Psoas muscle (tissue), 8 donors: ENCODE results near the gene PTPN2. TPM values are rescaled to one million over a fixed set of nuclear protein-coding genes. Genes with fewer than 3 reads are reported as not detected.

Source experiments
- ATAC-seq, 4 donors: fragments of 200-7000 bp; cut with Tn5 transposase; one replicate each; pipeline ENCODE4 v1.9.1; 2020; ENCODE audit warnings: moderate library complexity in 3 of 4, mild to moderate bottlenecking in 2 of 4
- DNase-seq, 2 donors: peaks; one replicate each; pipeline ENCODE4 v3.0.0-alpha.2; 2020
- H3K27ac ChIP-seq: fragments of 200-600 bp; one replicate; pipeline ENCODE4 v1.8.0; 2022
- H3K27me3 ChIP-seq, 3 donors: fragments of 200-600 bp in 1 of 3; one replicate each; pipeline versions ENCODE4 v1.6.1 to v1.8.0; 2013 to 2022; ENCODE audit warnings: low read length in 2 of 3, mild to moderate bottlenecking in 2 of 3, moderate library complexity in 1 of 3; ENCODE audit not compliant: insufficient read depth in 3 of 3
- H3K36me3 ChIP-seq, 2 donors: fragments of 200-600 bp in 1 of 2; one replicate each; pipeline versions ENCODE4 v1.6.1 to v1.8.0; 2013 to 2022; ENCODE audit warnings: low read depth in 1 of 2, mild to moderate bottlenecking in 1 of 2, moderate library complexity in 1 of 2; ENCODE audit not compliant: insufficient read depth in 1 of 2
- H3K4me1 ChIP-seq: fragments of 200-600 bp; one replicate; pipeline ENCODE4 v1.8.0; 2022
- H3K4me3 ChIP-seq: fragments of 200-600 bp; one replicate; pipeline ENCODE4 v1.8.0; 2022; ENCODE audit warnings: mild to moderate bottlenecking
- H3K9me3 ChIP-seq: fragments of 200-600 bp; one replicate; pipeline ENCODE4 v1.8.0; 2022
- CTCF ChIP-seq: fragments of 200-600 bp; IDR thresholded peaks from one replicate; pipeline ENCODE4 v1.8.0; 2022; ENCODE audit warnings: antibody characterized with exemption
- WGBS, 3 donors: extraction: QIAGEN DNeasy Blood & Tissue Kit; methylation state at CpG; one replicate each; pipeline versions ENCODE4 v1.1.6 to v1.1.7; 2013; 5-methylcytosine and 5-hydroxymethylcytosine counted together
- intact Hi-C, 2 donors: fragments of 100-400 bp; cut with DNase I; formaldehyde crosslinking; loops; one replicate each; pipeline versions ENCODE4 v1.11.0 to v1.14.2; 2022
- polyA plus RNA-seq, 3 donors: library from polyadenylated mRNA; stranded (reverse); fragments of 200-250 nt; gene quantifications; one replicate each; pipeline ENCODE4 v1.2.3, GENCODE V29; 2013
- total RNA-seq, 4 donors: library from RNA; stranded (reverse); fragmentation: NEBNext Ultra II Directional in 2 of 4; extraction: Animal tissue kit (Norgen Biotek cat#: 25700) in 2 of 4; gene quantifications; one replicate each; pipeline versions ENCODE4 v1.2.1 to v1.2.4, GENCODE V29; 2021 to 2023
- donor health status: healthy with polysubstance abuse.
- donor health status: DM: no; HTN: no; CAD: no; lungs with moderate emphysema.
- donor health status: Bipolar disorder and iron deficiency.
- donor health status: healthy.
- donor health status: DM: yes; HTN: yes; CAD: no.
- donor health status: DM: no; HTN: no; CAD: no.
- donor health status: DM: no; HTN: no; CAD: no.
- donor health status: DM: yes; HTN: yes; CAD: no.

Gene PTPN2
- total and polyA plus RNA-seq, 7 donors: 8.4 to 27.0 (median 14.0) TPM

GRCh38 chr18:12754511-12754910 is 129.5 kb downstream of the PTPN2 start:
- no peaks in the 10 kb centered on the region for H3K27me3 ChIP-seq
- H3K4me1 ChIP-seq: no peaks in the 10 kb centered on the region
- no peak for DNase-seq
- WGBS, 3 donors: 90 to 91% (median 90%) methylated on average over 6 of the region's 6 CpGs
- no peak overlapping the region for H3K4me3 ChIP-seq
- no peaks in the 10 kb centered on the region for H3K9me3 ChIP-seq
- H3K27ac ChIP-seq: no peak overlapping the region
- ATAC-seq: no peak
- no peak for TF ChIP-seq CTCF
- H3K36me3 ChIP-seq: no peaks in the 10 kb centered on the region
- intact Hi-C loops: no loop called here

GRCh38 chr18:12751891-12752290 is 132.1 kb downstream of the PTPN2 start:
- DNase-seq: no peak
- no peak for TF ChIP-seq CTCF
- WGBS, 3 donors: 62 to 67% (median 63%) methylated on average over 4 of the region's 4 CpGs
- Histone ChIP-seq H3K36me3 (no peaks in the 10 kb centered on the region), H3K27me3 (no peaks in the 10 kb centered on the region), H3K4me3 (no peak overlapping the region), H3K27ac (no peak overlapping the region), H3K9me3 (no peaks in the 10 kb centered on the region), H3K4me1 (no peaks in the 10 kb centered on the region)
- ATAC-seq: no peak
- intact Hi-C loops: no loop called here

GRCh38 chr18:12751503-12751884 is 132.5 kb downstream of the PTPN2 start:
- WGBS, 3 donors: 78 to 87% (median 82%) methylated on average over 5 of the region's 5 CpGs
- intact Hi-C loops: no loop called here
- TF ChIP-seq CTCF: no peak

GRCh38 chr18:12750715-12751502 is 133.1 kb downstream of the PTPN2 start:
- Histone ChIP-seq H3K27ac (no peak overlapping the region), H3K27me3 (no peaks in the 10 kb centered on the region), H3K36me3 (no peaks in the 10 kb centered on the region), H3K9me3 (no peaks in the 10 kb centered on the region), H3K4me1 (no peaks in the 10 kb centered on the region), H3K4me3 (no peak overlapping the region)
- WGBS, 3 donors: 88% methylated on average over 18 of the region's 18 CpGs
- intact Hi-C loops: no loop called here
- no peak for DNase-seq
- no peak for ATAC-seq
- TF ChIP-seq CTCF: no peak

More at GRCh38 chr18:12751503-12751884, 132.5 kb downstream of the PTPN2 start:
- Histone ChIP-seq H3K27me3 (no peaks in the 10 kb centered on the region), H3K36me3 (no peaks in the 10 kb centered on the region), H3K4me3 (no peak overlapping the region), H3K9me3 (no peaks in the 10 kb centered on the region), H3K27ac (no peak overlapping the region), H3K4me1 (no peaks in the 10 kb centered on the region)
- ATAC-seq (no peak), DNase-seq (no peak)
